ENCODE measurements around the gene SH3PXD2A. TPM values are rescaled to one million over a fixed set of nuclear protein-coding genes. Genes with fewer than 3 reads are reported as not detected.

Gene SH3PXD2A
- total and polyA plus RNA-seq, 2 experiments from 2014 or later: 1.8 to 5.0 TPM

DNA sequence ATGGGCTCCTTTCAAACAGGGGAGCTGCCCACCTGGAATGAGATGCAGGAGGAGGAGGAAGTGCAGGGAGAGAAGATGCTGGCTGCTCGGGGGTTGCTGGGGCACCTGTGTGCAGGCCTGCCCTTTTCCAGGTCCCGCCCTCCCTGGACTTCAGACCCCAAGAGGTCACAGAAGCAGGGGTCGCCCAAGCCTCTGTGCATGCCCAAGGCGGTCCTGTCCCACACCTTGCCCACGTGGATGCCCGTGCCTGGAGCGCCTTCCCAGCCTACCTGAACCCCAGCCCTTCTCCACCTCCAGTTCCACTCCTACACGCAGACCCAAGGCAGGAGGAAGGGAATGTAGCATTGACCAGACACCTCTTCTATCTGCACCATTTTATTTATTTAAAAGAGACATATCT is 71.3 kb downstream of the SH3PXD2A start (continued):
- TF ChIP-seq, protein P1, sequence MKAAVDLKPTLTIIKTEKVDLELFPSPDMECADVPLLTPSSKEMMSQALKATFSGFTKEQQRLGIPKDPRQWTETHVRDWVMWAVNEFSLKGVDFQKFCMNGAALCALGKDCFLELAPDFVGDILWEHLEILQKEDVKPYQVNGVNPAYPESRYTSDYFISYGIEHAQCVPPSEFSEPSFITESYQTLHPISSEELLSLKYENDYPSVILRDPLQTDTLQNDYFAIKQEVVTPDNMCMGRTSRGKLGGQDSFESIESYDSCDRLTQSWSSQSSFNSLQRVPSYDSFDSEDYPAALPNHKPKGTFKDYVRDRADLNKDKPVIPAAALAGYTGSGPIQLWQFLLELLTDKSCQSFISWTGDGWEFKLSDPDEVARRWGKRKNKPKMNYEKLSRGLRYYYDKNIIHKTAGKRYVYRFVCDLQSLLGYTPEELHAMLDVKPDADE (IDR thresholded peaks at IDR 0.05): no peak
- TF ChIP-seq ZNF114 (CRISPR knock-in tag; IDR thresholded peaks at IDR 0.05) (no peak), JUNB (IDR thresholded peaks at IDR 0.05; ENCODE audit: unreplicated experiment) (no peak), ZNF331 (CRISPR knock-in tag; IDR thresholded peaks at IDR 0.05; ENCODE audit: low read depth) (no peak)

DNA sequence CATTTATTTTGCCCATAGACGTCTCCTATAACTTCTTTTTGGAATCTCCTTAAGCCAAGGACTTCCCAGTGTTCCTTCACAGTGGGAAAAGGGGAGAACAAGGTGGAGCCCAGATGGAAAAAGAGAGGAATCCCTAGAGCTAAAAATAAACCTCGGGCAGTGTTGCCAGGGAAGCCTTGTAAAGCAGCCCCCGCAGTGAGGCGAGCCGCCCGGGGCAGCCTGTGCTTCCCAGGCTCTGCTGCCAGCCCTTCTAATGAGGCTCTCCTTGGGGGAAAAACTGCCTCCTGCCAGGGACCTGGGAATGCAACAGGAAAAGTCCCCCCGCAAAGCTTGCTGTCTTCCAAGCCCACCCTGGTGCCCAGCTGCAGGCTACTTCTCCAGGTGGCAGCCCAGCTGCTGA is 71.7 kb downstream of the SH3PXD2A start:
- Histone ChIP-seq H3K27ac (ENCODE audit: low read depth) (no peak overlapping the region), H4K20me1 (replicated peaks; ENCODE audit: insufficient read depth) (no peaks in the 10 kb centered on the region), H3K4me1 (ENCODE audit: insufficient read depth) (no peaks in the 10 kb centered on the region), H3K36me3 (ENCODE audit: insufficient read depth) (no peaks in the 10 kb centered on the region), H3K4me2 (no peak overlapping the region), H3K4me3 (no peak overlapping the region), H3K79me2 (replicated peaks; ENCODE audit: insufficient read depth) (no peaks in the 10 kb centered on the region), H2AFZ (no peak overlapping the region), H3F3A (replicated peaks; ENCODE audit: low read depth) (no peaks in the 10 kb centered on the region), H3K27me3 (ENCODE audit: insufficient read depth) (no peaks in the 10 kb centered on the region), H3K9me2 (ENCODE audit: insufficient read depth) (no peaks in the 10 kb centered on the region)
- Mint-ChIP-seq H3K4me3 (no peak overlapping the region), H3K27ac (no peak overlapping the region), H3K27me3 (ENCODE audit: insufficient read depth, low read depth, poor library complexity) (peaks cover 1% of the 10 kb centered on the region), H3K4me1 (peaks cover 10% of the 10 kb centered on the region), H3K9me3 (no peaks in the 10 kb centered on the region), H3K36me3 (ENCODE audit: low read depth) (no peaks in the 10 kb centered on the region)
- DNase-seq (ENCODE audit: low spot score) (no peak), ATAC-seq (no peak)
- TF ChIP-seq ZNF114 (CRISPR knock-in tag; IDR thresholded peaks at IDR 0.05): no peak
- TF ChIP-seq, protein P2, sequence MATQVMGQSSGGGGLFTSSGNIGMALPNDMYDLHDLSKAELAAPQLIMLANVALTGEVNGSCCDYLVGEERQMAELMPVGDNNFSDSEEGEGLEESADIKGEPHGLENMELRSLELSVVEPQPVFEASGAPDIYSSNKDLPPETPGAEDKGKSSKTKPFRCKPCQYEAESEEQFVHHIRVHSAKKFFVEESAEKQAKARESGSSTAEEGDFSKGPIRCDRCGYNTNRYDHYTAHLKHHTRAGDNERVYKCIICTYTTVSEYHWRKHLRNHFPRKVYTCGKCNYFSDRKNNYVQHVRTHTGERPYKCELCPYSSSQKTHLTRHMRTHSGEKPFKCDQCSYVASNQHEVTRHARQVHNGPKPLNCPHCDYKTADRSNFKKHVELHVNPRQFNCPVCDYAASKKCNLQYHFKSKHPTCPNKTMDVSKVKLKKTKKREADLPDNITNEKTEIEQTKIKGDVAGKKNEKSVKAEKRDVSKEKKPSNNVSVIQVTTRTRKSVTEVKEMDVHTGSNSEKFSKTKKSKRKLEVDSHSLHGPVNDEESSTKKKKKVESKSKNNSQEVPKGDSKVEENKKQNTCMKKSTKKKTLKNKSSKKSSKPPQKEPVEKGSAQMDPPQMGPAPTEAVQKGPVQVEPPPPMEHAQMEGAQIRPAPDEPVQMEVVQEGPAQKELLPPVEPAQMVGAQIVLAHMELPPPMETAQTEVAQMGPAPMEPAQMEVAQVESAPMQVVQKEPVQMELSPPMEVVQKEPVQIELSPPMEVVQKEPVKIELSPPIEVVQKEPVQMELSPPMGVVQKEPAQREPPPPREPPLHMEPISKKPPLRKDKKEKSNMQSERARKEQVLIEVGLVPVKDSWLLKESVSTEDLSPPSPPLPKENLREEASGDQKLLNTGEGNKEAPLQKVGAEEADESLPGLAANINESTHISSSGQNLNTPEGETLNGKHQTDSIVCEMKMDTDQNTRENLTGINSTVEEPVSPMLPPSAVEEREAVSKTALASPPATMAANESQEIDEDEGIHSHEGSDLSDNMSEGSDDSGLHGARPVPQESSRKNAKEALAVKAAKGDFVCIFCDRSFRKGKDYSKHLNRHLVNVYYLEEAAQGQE (IDR thresholded peaks at IDR 0.05; ENCODE audit: unreplicated experiment): no peak
- no peak for TF ChIP-seq ZNF331 (CRISPR knock-in tag; IDR thresholded peaks at IDR 0.05; ENCODE audit: low read depth)
- TF ChIP-seq, protein P3, sequence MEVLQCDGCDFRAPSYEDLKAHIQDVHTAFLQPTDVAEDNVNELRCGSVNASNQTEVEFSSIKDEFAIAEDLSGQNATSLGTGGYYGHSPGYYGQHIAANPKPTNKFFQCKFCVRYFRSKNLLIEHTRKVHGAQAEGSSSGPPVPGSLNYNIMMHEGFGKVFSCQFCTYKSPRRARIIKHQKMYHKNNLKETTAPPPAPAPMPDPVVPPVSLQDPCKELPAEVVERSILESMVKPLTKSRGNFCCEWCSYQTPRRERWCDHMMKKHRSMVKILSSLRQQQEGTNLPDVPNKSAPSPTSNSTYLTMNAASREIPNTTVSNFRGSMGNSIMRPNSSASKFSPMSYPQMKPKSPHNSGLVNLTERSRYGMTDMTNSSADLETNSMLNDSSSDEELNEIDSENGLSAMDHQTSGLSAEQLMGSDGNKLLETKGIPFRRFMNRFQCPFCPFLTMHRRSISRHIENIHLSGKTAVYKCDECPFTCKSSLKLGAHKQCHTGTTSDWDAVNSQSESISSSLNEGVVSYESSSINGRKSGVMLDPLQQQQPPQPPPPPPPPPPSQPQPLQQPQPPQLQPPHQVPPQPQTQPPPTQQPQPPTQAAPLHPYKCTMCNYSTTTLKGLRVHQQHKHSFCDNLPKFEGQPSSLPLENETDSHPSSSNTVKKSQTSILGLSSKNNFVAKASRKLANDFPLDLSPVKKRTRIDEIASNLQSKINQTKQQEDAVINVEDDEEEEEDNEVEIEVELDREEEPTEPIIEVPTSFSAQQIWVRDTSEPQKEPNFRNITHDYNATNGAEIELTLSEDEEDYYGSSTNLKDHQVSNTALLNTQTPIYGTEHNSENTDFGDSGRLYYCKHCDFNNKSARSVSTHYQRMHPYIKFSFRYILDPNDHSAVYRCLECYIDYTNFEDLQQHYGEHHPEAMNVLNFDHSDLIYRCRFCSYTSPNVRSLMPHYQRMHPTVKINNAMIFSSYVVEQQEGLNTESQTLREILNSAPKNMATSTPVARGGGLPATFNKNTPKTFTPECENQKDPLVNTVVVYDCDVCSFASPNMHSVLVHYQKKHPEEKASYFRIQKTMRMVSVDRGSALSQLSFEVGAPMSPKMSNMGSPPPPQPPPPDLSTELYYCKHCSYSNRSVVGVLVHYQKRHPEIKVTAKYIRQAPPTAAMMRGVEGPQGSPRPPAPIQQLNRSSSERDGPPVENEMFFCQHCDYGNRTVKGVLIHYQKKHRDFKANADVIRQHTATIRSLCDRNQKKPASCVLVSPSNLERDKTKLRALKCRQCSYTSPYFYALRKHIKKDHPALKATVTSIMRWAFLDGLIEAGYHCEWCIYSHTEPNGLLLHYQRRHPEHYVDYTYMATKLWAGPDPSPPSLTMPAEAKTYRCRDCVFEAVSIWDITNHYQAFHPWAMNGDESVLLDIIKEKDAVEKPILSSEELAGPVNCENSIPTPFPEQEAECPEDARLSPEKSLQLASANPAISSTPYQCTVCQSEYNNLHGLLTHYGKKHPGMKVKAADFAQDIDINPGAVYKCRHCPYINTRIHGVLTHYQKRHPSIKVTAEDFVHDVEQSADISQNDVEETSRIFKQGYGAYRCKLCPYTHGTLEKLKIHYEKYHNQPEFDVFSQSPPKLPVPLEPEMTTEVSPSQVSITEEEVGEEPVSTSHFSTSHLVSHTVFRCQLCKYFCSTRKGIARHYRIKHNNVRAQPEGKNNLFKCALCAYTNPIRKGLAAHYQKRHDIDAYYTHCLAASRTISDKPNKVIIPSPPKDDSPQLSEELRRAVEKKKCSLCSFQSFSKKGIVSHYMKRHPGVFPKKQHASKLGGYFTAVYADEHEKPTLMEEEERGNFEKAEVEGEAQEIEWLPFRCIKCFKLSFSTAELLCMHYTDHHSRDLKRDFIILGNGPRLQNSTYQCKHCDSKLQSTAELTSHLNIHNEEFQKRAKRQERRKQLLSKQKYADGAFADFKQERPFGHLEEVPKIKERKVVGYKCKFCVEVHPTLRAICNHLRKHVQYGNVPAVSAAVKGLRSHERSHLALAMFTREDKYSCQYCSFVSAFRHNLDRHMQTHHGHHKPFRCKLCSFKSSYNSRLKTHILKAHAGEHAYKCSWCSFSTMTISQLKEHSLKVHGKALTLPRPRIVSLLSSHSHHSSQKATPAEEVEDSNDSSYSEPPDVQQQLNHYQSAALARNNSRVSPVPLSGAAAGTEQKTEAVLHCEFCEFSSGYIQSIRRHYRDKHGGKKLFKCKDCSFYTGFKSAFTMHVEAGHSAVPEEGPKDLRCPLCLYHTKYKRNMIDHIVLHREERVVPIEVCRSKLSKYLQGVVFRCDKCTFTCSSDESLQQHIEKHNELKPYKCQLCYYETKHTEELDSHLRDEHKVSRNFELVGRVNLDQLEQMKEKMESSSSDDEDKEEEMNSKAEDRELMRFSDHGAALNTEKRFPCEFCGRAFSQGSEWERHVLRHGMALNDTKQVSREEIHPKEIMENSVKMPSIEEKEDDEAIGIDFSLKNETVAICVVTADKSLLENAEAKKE (CRISPR knock-in tag; IDR thresholded peaks at IDR 0.05): no peak
- TF ChIP-seq, protein P4, sequence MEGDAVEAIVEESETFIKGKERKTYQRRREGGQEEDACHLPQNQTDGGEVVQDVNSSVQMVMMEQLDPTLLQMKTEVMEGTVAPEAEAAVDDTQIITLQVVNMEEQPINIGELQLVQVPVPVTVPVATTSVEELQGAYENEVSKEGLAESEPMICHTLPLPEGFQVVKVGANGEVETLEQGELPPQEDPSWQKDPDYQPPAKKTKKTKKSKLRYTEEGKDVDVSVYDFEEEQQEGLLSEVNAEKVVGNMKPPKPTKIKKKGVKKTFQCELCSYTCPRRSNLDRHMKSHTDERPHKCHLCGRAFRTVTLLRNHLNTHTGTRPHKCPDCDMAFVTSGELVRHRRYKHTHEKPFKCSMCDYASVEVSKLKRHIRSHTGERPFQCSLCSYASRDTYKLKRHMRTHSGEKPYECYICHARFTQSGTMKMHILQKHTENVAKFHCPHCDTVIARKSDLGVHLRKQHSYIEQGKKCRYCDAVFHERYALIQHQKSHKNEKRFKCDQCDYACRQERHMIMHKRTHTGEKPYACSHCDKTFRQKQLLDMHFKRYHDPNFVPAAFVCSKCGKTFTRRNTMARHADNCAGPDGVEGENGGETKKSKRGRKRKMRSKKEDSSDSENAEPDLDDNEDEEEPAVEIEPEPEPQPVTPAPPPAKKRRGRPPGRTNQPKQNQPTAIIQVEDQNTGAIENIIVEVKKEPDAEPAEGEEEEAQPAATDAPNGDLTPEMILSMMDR (conservative IDR thresholded peaks at IDR 0.05; ENCODE audit: low read depth in 2 of 2): no peak
- TF ChIP-seq, protein P1 (IDR thresholded peaks at IDR 0.05): no peak
